Measurements from ENCODE around the gene GRIK3. TPM values are rescaled to one million over a fixed set of nuclear protein-coding genes. Genes with fewer than 3 reads are reported as not detected.

The GRIK3 gene
- total and polyA plus RNA-seq, 4 donors: 0.03 to 0.08 (median 0.05) TPM; not detected in 1

- TF ChIP-seq RAD21 (IDR thresholded peaks at IDR 0.05) (no peak), ATF3 (IDR thresholded peaks at IDR 0.05) (no peak), YY1 (IDR thresholded peaks at IDR 0.05) (no peak), HNF4A (conservative IDR thresholded peaks at IDR 0.05) (no peak)
Measured at GRCh38 chr1:37036667-37037053, 2.3 kb upstream of the GRIK3 start (continued).

GRCh38 chr1:37035796-37036666, 1.7 kb upstream of the GRIK3 start:
- Histone ChIP-seq H3K27ac (ENCODE audit: low read depth in 1 of 2, low read length in 2 of 2) (no peak overlapping the region), H3K9ac (ENCODE audit: low read depth in 1 of 2, low read length in 2 of 2) (no peak overlapping the region), H3K4me1 (ENCODE audit: control insufficient read depth in 4 of 4, insufficient read depth in 4 of 4, low read length in 3 of 4) (peaks cover 0 to 8% (median 3%) of the 10 kb centered on the region in 4 donors), H3K36me3 (ENCODE audit: control insufficient read depth in 4 of 4, insufficient read depth in 3 of 4, low read depth in 1 of 4, low read length in 3 of 4) (no peaks in the 10 kb centered on the region), H3K4me3 (ENCODE audit: low read depth in 1 of 3, low read length in 3 of 3) (no peak overlapping the region), H3K27me3 (ENCODE audit: control insufficient read depth in 4 of 4, insufficient read depth in 4 of 4, low read length in 3 of 4) (peaks cover 5 to 21% (median 15%) of the 10 kb centered on the region in 4 donors), H3K9me3 (ENCODE audit: control insufficient read depth in 4 of 4, low read length in 3 of 4) (no peaks in the 10 kb centered on the region)
- DNase-seq (ENCODE audit: low spot score): no peak
- 2% methylated on average over 20 of the region's 20 CpGs for WGBS
- TF ChIP-seq GABPA (IDR thresholded peaks at IDR 0.05 in 1 of 2, conservative IDR thresholded peaks at IDR 0.05 in 1 of 2) (no peak), TAF1 (conservative IDR thresholded peaks at IDR 0.05) (no peak), NR2F2 (IDR thresholded peaks at IDR 0.05) (no peak), HNF4G (IDR thresholded peaks at IDR 0.05) (no peak), JUND (IDR thresholded peaks at IDR 0.05) (no peak), FOXA2 (IDR thresholded peaks at IDR 0.05) (no peak)

GRCh38 chr1:37035014-37035691, 838 bp upstream of the GRIK3 start:
- H3K4me3 ChIP-seq (ENCODE audit: low read depth in 1 of 3, low read length in 3 of 3): no peak overlapping the region

More at GRCh38 chr1:37035014-37035691, 838 bp upstream of the GRIK3 start:
- no peaks in the 10 kb centered on the region for H3K36me3 ChIP-seq (ENCODE audit: control insufficient read depth in 4 of 4, insufficient read depth in 3 of 4, low read depth in 1 of 4, low read length in 3 of 4)
- no peak for DNase-seq (ENCODE audit: low spot score)
- peaks cover 0 to 8% (median 3%) of the 10 kb centered on the region in 4 donors for H3K4me1 ChIP-seq (ENCODE audit: control insufficient read depth in 4 of 4, insufficient read depth in 4 of 4, low read length in 3 of 4)
- no peak overlapping the region for H3K27ac ChIP-seq (ENCODE audit: low read depth in 1 of 2, low read length in 2 of 2)
- no peaks in the 10 kb centered on the region for H3K9me3 ChIP-seq (ENCODE audit: control insufficient read depth in 4 of 4, low read length in 3 of 4)
- WGBS: 3% methylated on average over 27 of the region's 27 CpGs
- no peak for TF ChIP-seq FOXA2 (IDR thresholded peaks at IDR 0.05)
- TF ChIP-seq NR2F2 (IDR thresholded peaks at IDR 0.05): no peak
- TF ChIP-seq RXRA (IDR thresholded peaks at IDR 0.05): no peak
- no peak for TF ChIP-seq YY1 (IDR thresholded peaks at IDR 0.05)
- no peak for TF ChIP-seq SP1 (IDR thresholded peaks at IDR 0.05)
- TF ChIP-seq TAF1 (conservative IDR thresholded peaks at IDR 0.05): no peak
- TF ChIP-seq GABPA (IDR thresholded peaks at IDR 0.05 in 1 of 2, conservative IDR thresholded peaks at IDR 0.05 in 1 of 2): no peak
- no peak for TF ChIP-seq HNF4A (conservative IDR thresholded peaks at IDR 0.05)
- TF ChIP-seq REST (IDR thresholded peaks at IDR 0.05): no peak
- TF ChIP-seq MAX (IDR thresholded peaks at IDR 0.05): no peak
- no peak for TF ChIP-seq CTCF (IDR thresholded peaks at IDR 0.05; ENCODE audit: low read depth, low read length, missing input control)
- TF ChIP-seq RAD21 (IDR thresholded peaks at IDR 0.05): no peak
- no peak for TF ChIP-seq EGR1 (IDR thresholded peaks at IDR 0.05; ENCODE audit: low read depth in 2 of 2)
- TF ChIP-seq HNF4G (IDR thresholded peaks at IDR 0.05): no peak
- no peak for TF ChIP-seq JUND (IDR thresholded peaks at IDR 0.05)
- TF ChIP-seq ATF3 (IDR thresholded peaks at IDR 0.05): no peak
- no peak for TF ChIP-seq ZBTB33 (IDR thresholded peaks at IDR 0.05)
- TF ChIP-seq FOXA1 (IDR thresholded peaks at IDR 0.05): no peak
- no peak overlapping the region for H3K9ac ChIP-seq (ENCODE audit: low read depth in 1 of 2, low read length in 2 of 2)
- peaks cover 5 to 21% (median 15%) of the 10 kb centered on the region in 4 donors for H3K27me3 ChIP-seq (ENCODE audit: control insufficient read depth in 4 of 4, insufficient read depth in 4 of 4, low read length in 3 of 4)

Measured in liver (tissue), 9 donors.